ENCODE data around the gene TOM1L2. TPM values are rescaled to one million over a fixed set of nuclear protein-coding genes. Genes with fewer than 3 reads are reported as not detected.
"Not testable (repeated sequence)": the region's sequence is repeated elsewhere in the genome, so short reads cannot be mapped to it uniquely, and the experiment has no call there.

TOM1L2 gene
- total RNA-seq, 1 donor from 2014 or later, result 13.4 TPM

- H3K27me3 Mint-ChIP-seq (ENCODE audit: low read depth), result no peaks in the 10 kb centered on the region
- no peaks in the 10 kb centered on the region for H3K9me3 Mint-ChIP-seq
- H3K4me3 Mint-ChIP-seq (ENCODE audit: low read depth), result no peak overlapping the region
Observed at GRCh38 chr17:17919169-17920107, 52.8 kb downstream of the TOM1L2 start.

GRCh38 chr17:17917394-17917793, 54.8 kb downstream of the TOM1L2 start:
- no peak for DNase-seq (ENCODE audit: low spot score)
- no peaks in the 10 kb centered on the region for H3K27me3 Mint-ChIP-seq (ENCODE audit: low read depth)
- H3K4me3 Mint-ChIP-seq (ENCODE audit: low read depth), result no peak overlapping the region
- no peaks in the 10 kb centered on the region for H3K36me3 Mint-ChIP-seq (ENCODE audit: low read depth)
- no peaks in the 10 kb centered on the region for H3K9me3 Mint-ChIP-seq
- no peak overlapping the region for H3K27ac Mint-ChIP-seq
- peaks cover 10% of the 10 kb centered on the region for H3K4me1 Mint-ChIP-seq (ENCODE audit: low read depth)
- intact Hi-C loops (cut with micrococcal nuclease), result loop anchor here (5.0 to 10.0 kb wide), 2 partner anchors 63 to 235 kb away; partner anchors contain the start of gene RAI1

More at GRCh38 chr17:17919169-17920107, 52.8 kb downstream of the TOM1L2 start:
- intact Hi-C loops (cut with micrococcal nuclease), result loop anchor here (5.0 to 10.0 kb wide), 2 partner anchors 65 to 237 kb away; partner anchors contain the start of gene RAI1
- no peak overlapping the region for H3K27ac Mint-ChIP-seq
- peak; percentile 34 for DNase-seq (ENCODE audit: low spot score)
- no peaks in the 10 kb centered on the region for H3K36me3 Mint-ChIP-seq (ENCODE audit: low read depth)
- H3K4me1 Mint-ChIP-seq (ENCODE audit: low read depth), result peaks cover 5% of the 10 kb centered on the region

GRCh38 chr17:17915183-17915582, 57.0 kb downstream of the TOM1L2 start:
- Mint-ChIP-seq H3K27me3 (ENCODE audit: low read depth) (no peaks in the 10 kb centered on the region), H3K27ac (no peak overlapping the region), H3K9me3 (no peaks in the 10 kb centered on the region), H3K36me3 (ENCODE audit: low read depth) (no peaks in the 10 kb centered on the region), H3K4me1 (ENCODE audit: low read depth) (peaks cover 10% of the 10 kb centered on the region), H3K4me3 (ENCODE audit: low read depth) (no peak overlapping the region)
- intact Hi-C loops (cut with micrococcal nuclease), result loop anchor here (5.0 to 10.0 kb wide), 2 partner anchors 60 to 233 kb away; partner anchors contain the start of gene RAI1
- no peak for DNase-seq (ENCODE audit: low spot score)

GRCh38 chr17:17913695-17914332, 58.4 kb downstream of the TOM1L2 start:
- no peak overlapping the region for H3K4me3 Mint-ChIP-seq (ENCODE audit: low read depth)
- no peaks in the 10 kb centered on the region for H3K36me3 Mint-ChIP-seq (ENCODE audit: low read depth)
- intact Hi-C loops (cut with micrococcal nuclease), result loop anchor here (10.0 kb wide), 1 partner anchor 59 kb away; no protein-coding TSS in a partner anchor
- H3K9me3 Mint-ChIP-seq, result no peaks in the 10 kb centered on the region
- no peak overlapping the region for H3K27ac Mint-ChIP-seq
- DNase-seq (ENCODE audit: low spot score), result peak; percentile 16
- H3K4me1 Mint-ChIP-seq (ENCODE audit: low read depth), result peaks cover 7% of the 10 kb centered on the region
- H3K27me3 Mint-ChIP-seq (ENCODE audit: low read depth), result no peaks in the 10 kb centered on the region

GRCh38 chr17:17912336-17912735, 59.9 kb downstream of the TOM1L2 start:
- H3K27ac Mint-ChIP-seq; DNase-seq (ENCODE audit: low spot score); H3K27me3 Mint-ChIP-seq (ENCODE audit: low read depth); H3K4me3 Mint-ChIP-seq (ENCODE audit: low read depth); H3K4me1 Mint-ChIP-seq (ENCODE audit: low read depth); H3K36me3 Mint-ChIP-seq (ENCODE audit: low read depth); H3K9me3 Mint-ChIP-seq: not testable (repeated sequence)
- intact Hi-C loops (cut with micrococcal nuclease), result loop anchor here (10.0 kb wide), 1 partner anchor 58 kb away; no protein-coding TSS in a partner anchor

GRCh38 chr17:17911001-17911613, 61.1 kb downstream of the TOM1L2 start:
- Mint-ChIP-seq H3K4me3 (ENCODE audit: low read depth) (no peak overlapping the region), H3K36me3 (ENCODE audit: low read depth) (no peaks in the 10 kb centered on the region), H3K27me3 (ENCODE audit: low read depth) (no peaks in the 10 kb centered on the region), H3K9me3 (no peaks in the 10 kb centered on the region), H3K4me1 (ENCODE audit: low read depth) (peaks cover 7% of the 10 kb centered on the region), H3K27ac (no peak overlapping the region)
- intact Hi-C loops (cut with micrococcal nuclease), result loop anchor here (10.0 kb wide), 1 partner anchor 56 kb away; no protein-coding TSS in a partner anchor
- no peak for DNase-seq (ENCODE audit: low spot score)

GRCh38 chr17:17910060-17910459, 62.1 kb downstream of the TOM1L2 start:
- Mint-ChIP-seq H3K27ac (no peak overlapping the region), H3K27me3 (ENCODE audit: low read depth) (no peaks in the 10 kb centered on the region), H3K9me3 (no peaks in the 10 kb centered on the region), H3K36me3 (ENCODE audit: low read depth) (no peaks in the 10 kb centered on the region), H3K4me3 (ENCODE audit: low read depth) (no peak overlapping the region), H3K4me1 (ENCODE audit: low read depth) (peaks cover 7% of the 10 kb centered on the region)
- intact Hi-C loops (cut with micrococcal nuclease), result loop anchor here (10.0 kb wide), 1 partner anchor 55 kb away; no protein-coding TSS in a partner anchor
- no peak for DNase-seq (ENCODE audit: low spot score)

GRCh38 chr17:17909078-17909477, 63.1 kb downstream of the TOM1L2 start:
- Mint-ChIP-seq H3K4me1 (ENCODE audit: low read depth) (peaks cover 4% of the 10 kb centered on the region), H3K9me3 (no peaks in the 10 kb centered on the region), H3K36me3 (ENCODE audit: low read depth) (no peaks in the 10 kb centered on the region), H3K27ac (no peak overlapping the region), H3K4me3 (ENCODE audit: low read depth) (no peak overlapping the region), H3K27me3 (ENCODE audit: low read depth) (no peaks in the 10 kb centered on the region)
- no peak for DNase-seq (ENCODE audit: low spot score)
- intact Hi-C loops (cut with micrococcal nuclease), result no loop called here

- H3K4me1 Mint-ChIP-seq (ENCODE audit: low read depth), result no peaks in the 10 kb centered on the region
- no peak overlapping the region for H3K27ac Mint-ChIP-seq
- DNase-seq (ENCODE audit: low spot score), result no peak
- no peak overlapping the region for H3K4me3 Mint-ChIP-seq (ENCODE audit: low read depth)
- no peaks in the 10 kb centered on the region for H3K36me3 Mint-ChIP-seq (ENCODE audit: low read depth)
- no peaks in the 10 kb centered on the region for H3K9me3 Mint-ChIP-seq
- intact Hi-C loops (cut with micrococcal nuclease), result no loop called here
- H3K27me3 Mint-ChIP-seq (ENCODE audit: low read depth), result no peaks in the 10 kb centered on the region
Observed at GRCh38 chr17:17907469-17907868, 64.7 kb downstream of the TOM1L2 start.

GRCh38 chr17:17906418-17907215, 65.6 kb downstream of the TOM1L2 start:
- Mint-ChIP-seq H3K4me1 (ENCODE audit: low read depth) (no peaks in the 10 kb centered on the region), H3K27me3 (ENCODE audit: low read depth) (no peaks in the 10 kb centered on the region)

GRCh38 chr17:17905036-17905320, 67.2 kb downstream of the TOM1L2 start:
- no peaks in the 10 kb centered on the region for H3K4me1 Mint-ChIP-seq (ENCODE audit: low read depth)
- no peaks in the 10 kb centered on the region for H3K9me3 Mint-ChIP-seq
- no peak for DNase-seq (ENCODE audit: low spot score)
- H3K36me3 Mint-ChIP-seq (ENCODE audit: low read depth), result no peaks in the 10 kb centered on the region
- H3K4me3 Mint-ChIP-seq (ENCODE audit: low read depth), result no peak overlapping the region
- intact Hi-C loops (cut with micrococcal nuclease), result no loop called here
- H3K27me3 Mint-ChIP-seq (ENCODE audit: low read depth), result no peaks in the 10 kb centered on the region
- no peak overlapping the region for H3K27ac Mint-ChIP-seq

More at GRCh38 chr17:17906418-17907215, 65.6 kb downstream of the TOM1L2 start:
- no peak overlapping the region for H3K27ac Mint-ChIP-seq
- no peaks in the 10 kb centered on the region for H3K36me3 Mint-ChIP-seq (ENCODE audit: low read depth)
- intact Hi-C loops (cut with micrococcal nuclease), result no loop called here
- no peak overlapping the region for H3K4me3 Mint-ChIP-seq (ENCODE audit: low read depth)
- H3K9me3 Mint-ChIP-seq, result no peaks in the 10 kb centered on the region
- no peak for DNase-seq (ENCODE audit: low spot score)
